Activated naive CD4-positive, alpha-beta T cell (primary cell): ENCODE data around the gene N4BP2L2.

Source experiments
- DNase-seq, 4 experiments: peaks; one replicate each; lab custom pipeline; 2025; lab: John Stamatoyannopoulos, UW

Gene N4BP2L2

GRCh38 chr13:32530841-32531253, 7.7 kb downstream of the N4BP2L2 start:
- no peak for DNase-seq

- no peak for DNase-seq
These were observed 10.2 kb downstream of the N4BP2L2 start for GRCh38 chr13:32528358-32528757.

- no peak for DNase-seq
These were observed 11.4 kb downstream of the N4BP2L2 start for GRCh38 chr13:32527151-32527550.

- no peak for DNase-seq
These were observed 12.8 kb downstream of the N4BP2L2 start for GRCh38 chr13:32525766-32526165.

- no peak for DNase-seq
These were observed 23.3 kb downstream of the N4BP2L2 start for GRCh38 chr13:32515246-32515645.

GRCh38 chr13:32511482-32511881, 27.1 kb downstream of the N4BP2L2 start:
- no peak for DNase-seq

- DNase-seq = no peak
These were observed 33.7 kb downstream of the N4BP2L2 start for GRCh38 chr13:32504876-32505275.

GRCh38 chr13:32504263-32504662, 34.3 kb downstream of the N4BP2L2 start:
- no peak for DNase-seq

- no peak for DNase-seq
These were observed 34.9 kb downstream of the N4BP2L2 start for GRCh38 chr13:32503727-32504126.

GRCh38 chr13:32501064-32501463, 37.5 kb downstream of the N4BP2L2 start:
- DNase-seq = no peak

- no peak for DNase-seq
These were observed 38.9 kb downstream of the N4BP2L2 start for GRCh38 chr13:32499538-32500210.

- DNase-seq = no peak
These were observed 41.0 kb downstream of the N4BP2L2 start for GRCh38 chr13:32497589-32497988.

- DNase-seq = no peak
These were observed 41.9 kb downstream of the N4BP2L2 start for GRCh38 chr13:32496599-32497160.

- DNase-seq = no peak
These were observed 42.8 kb downstream of the N4BP2L2 start for GRCh38 chr13:32495841-32496240.

- DNase-seq = no peak
These were observed 43.2 kb downstream of the N4BP2L2 start for GRCh38 chr13:32495429-32495828.

- no peak for DNase-seq
These were observed 47.6 kb downstream of the N4BP2L2 start for GRCh38 chr13:32491028-32491427.

- no peak for DNase-seq
These were observed 61.7 kb downstream of the N4BP2L2 start for GRCh38 chr13:32476892-32477291.

GRCh38 chr13:32476021-32476731, 62.4 kb downstream of the N4BP2L2 start:
- DNase-seq = no peak

GRCh38 chr13:32474999-32475792, 63.4 kb downstream of the N4BP2L2 start:
- DNase-seq = no peak

- DNase-seq = no peak
These were observed 64.9 kb downstream of the N4BP2L2 start for GRCh38 chr13:32473650-32474049.

GRCh38 chr13:32472194-32472621, 66.4 kb downstream of the N4BP2L2 start:
- no peak for DNase-seq

- no peak for DNase-seq
These were observed 67.2 kb downstream of the N4BP2L2 start for GRCh38 chr13:32471187-32471922.
